ENCODE results near the gene ABCG1.

Gene ABCG1

GRCh38 chr21:42266971-42267556 lies 48.1 kb downstream of the ABCG1 start:
- no peak for DNase-seq (ENCODE audit: low read depth, low spot score)

- no peak for DNase-seq (ENCODE audit: low read depth, low spot score)
These were observed 50.4 kb downstream of the ABCG1 start for GRCh38 chr21:42269386-42269785.

- DNase-seq (ENCODE audit: low read depth, low spot score) = no peak
These were observed 52.1 kb downstream of the ABCG1 start for GRCh38 chr21:42271065-42271464.

GRCh38 chr21:42272109-42272962 lies 53.4 kb downstream of the ABCG1 start:
- DNase-seq (ENCODE audit: low read depth, low spot score) = no peak

- no peak for DNase-seq (ENCODE audit: low read depth, low spot score)
These were observed 54.2 kb downstream of the ABCG1 start for GRCh38 chr21:42272984-42273600.

GRCh38 chr21:42276076-42276475 lies 57.1 kb downstream of the ABCG1 start:
- DNase-seq (ENCODE audit: low read depth, low spot score) = no peak

GRCh38 chr21:42276526-42277154 lies 57.7 kb downstream of the ABCG1 start:
- DNase-seq (ENCODE audit: low read depth, low spot score) = no peak

- no peak for DNase-seq (ENCODE audit: low read depth, low spot score)
These were observed 58.7 kb downstream of the ABCG1 start for GRCh38 chr21:42277593-42277992.

GRCh38 chr21:42278451-42279149 lies 59.7 kb downstream of the ABCG1 start:
- DNase-seq (ENCODE audit: low read depth, low spot score) = no peak

GRCh38 chr21:42279341-42279871 lies 60.5 kb downstream of the ABCG1 start:
- no peak for DNase-seq (ENCODE audit: low read depth, low spot score)

GRCh38 chr21:42279888-42280287 lies 60.9 kb downstream of the ABCG1 start:
- DNase-seq (ENCODE audit: low read depth, low spot score) = no peak

GRCh38 chr21:42280356-42281180 lies 61.6 kb downstream of the ABCG1 start:
- DNase-seq (ENCODE audit: low read depth, low spot score) = no peak

- no peak for DNase-seq (ENCODE audit: low read depth, low spot score)
These were observed 62.3 kb downstream of the ABCG1 start for GRCh38 chr21:42281181-42281680.

- no peak for DNase-seq (ENCODE audit: low read depth, low spot score)
These were observed 63.1 kb downstream of the ABCG1 start for GRCh38 chr21:42282021-42282420.

GRCh38 chr21:42282715-42283114 lies 63.8 kb downstream of the ABCG1 start:
- DNase-seq (ENCODE audit: low read depth, low spot score) = no peak

GRCh38 chr21:42285569-42286245 lies 66.8 kb downstream of the ABCG1 start:
- no peak for DNase-seq (ENCODE audit: low read depth, low spot score)

- DNase-seq (ENCODE audit: low read depth, low spot score) = no peak
These were observed 67.5 kb downstream of the ABCG1 start for GRCh38 chr21:42286416-42286815.

GRCh38 chr21:42287193-42288083 lies 68.5 kb downstream of the ABCG1 start:
- DNase-seq (ENCODE audit: low read depth, low spot score) = no peak

GRCh38 chr21:42288962-42289361 lies 70.0 kb downstream of the ABCG1 start:
- DNase-seq (ENCODE audit: low read depth, low spot score) = no peak

All from activated CD4-positive, CD25-positive, alpha-beta regulatory T cell treated with anti-CD3 and anti-CD28 coated beads, Interleukin-2, amount 50 U/mL, for 16 hours (primary cell).